Stimulated activated CD4-positive, alpha-beta T cell treated with anti-CD3 and anti-CD28 coated beads, Interleukin-1b, Interleukin-23, amount 100 ng/mL, for 48 hours (primary cell): ENCODE measurements around the gene TXN2.
"Not testable (repeated sequence)": the region's sequence is repeated elsewhere in the genome, so short reads cannot be mapped to it uniquely, and the experiment has no call there.

Experiments used
- DNase-seq: peaks from one replicate; pipeline ENCODE4 v3.0.0-alpha.2; 2020

Gene TXN2

GRCh38 chr22:36425977-36426523 is 55.4 kb downstream of the TXN2 start:
- DNase-seq = no peak

- no peak for DNase-seq
Measured at GRCh38 chr22:36424901-36425579, 56.4 kb downstream of the TXN2 start.

DNA sequence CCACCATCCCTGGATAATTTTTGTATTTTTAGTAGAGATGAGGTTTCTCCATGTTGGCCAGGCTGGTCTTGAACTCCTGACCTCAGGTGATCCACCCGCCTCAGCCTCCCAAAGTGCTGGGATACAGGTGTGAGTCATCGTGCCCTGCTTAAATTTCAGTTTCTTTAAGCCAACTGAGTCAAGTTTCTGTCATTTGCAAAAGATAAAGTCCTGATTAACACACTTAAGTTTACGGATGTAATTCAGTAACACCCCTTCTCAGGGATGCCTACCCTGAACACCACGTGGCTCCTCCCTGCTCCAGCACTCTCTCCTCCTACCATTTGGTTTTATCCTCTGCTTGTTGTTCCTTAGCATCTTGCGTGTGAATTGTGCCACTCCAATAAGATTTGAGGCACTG is 57.0 kb downstream of the TXN2 start:
- DNase-seq = not testable (repeated sequence)

GRCh38 chr22:36423461-36424404 is 57.7 kb downstream of the TXN2 start:
- DNase-seq = no peak

GRCh38 chr22:36422287-36423014 is 59.0 kb downstream of the TXN2 start:
- no peak for DNase-seq

DNA sequence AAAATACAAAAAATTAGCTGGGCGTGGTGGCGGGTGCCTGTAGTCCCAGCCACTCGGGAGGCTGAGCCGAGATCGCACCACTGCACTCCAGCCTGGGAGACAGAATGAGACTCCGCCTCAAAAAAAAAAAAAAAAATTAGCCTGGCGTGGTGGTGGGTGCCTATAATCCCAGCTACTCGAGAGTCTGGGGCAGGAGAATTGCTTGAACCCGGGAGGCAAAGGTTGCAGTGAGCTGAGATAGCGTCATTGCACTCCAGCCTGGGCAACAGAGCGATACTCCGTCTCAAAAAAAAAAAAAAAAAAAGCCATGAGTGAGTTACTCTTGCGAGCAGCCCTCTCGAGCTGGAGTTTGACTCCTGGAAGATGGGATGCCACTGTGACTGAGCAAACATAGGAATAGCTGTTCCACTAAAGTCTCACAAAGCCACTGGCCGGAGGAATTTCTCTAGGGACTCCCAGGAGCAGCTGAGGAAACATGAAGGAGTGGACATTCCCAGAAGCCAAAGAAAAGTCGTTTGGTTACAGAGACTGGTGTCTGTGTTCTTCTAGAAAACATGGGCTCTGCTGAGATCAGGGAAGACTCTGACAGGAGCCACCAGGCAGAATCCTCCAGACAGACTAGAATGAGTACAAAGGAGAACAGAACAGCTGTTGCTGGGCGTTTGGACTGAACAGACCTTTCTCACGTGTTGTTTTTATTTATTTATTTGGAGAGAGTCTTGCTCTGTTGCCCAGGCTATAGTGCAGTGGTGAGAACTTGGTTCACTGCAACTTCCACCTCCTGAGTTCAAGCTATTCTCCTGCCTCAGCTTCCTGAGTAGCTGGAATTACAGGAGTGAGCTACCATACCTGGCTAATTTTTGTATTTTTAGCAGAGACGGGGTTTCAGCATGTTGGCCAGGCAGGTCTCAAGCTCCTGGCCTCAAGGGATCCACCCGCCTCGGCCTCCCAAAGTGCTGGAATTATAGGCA is 61.2 kb downstream of the TXN2 start:
- DNase-seq = no peak

DNA sequence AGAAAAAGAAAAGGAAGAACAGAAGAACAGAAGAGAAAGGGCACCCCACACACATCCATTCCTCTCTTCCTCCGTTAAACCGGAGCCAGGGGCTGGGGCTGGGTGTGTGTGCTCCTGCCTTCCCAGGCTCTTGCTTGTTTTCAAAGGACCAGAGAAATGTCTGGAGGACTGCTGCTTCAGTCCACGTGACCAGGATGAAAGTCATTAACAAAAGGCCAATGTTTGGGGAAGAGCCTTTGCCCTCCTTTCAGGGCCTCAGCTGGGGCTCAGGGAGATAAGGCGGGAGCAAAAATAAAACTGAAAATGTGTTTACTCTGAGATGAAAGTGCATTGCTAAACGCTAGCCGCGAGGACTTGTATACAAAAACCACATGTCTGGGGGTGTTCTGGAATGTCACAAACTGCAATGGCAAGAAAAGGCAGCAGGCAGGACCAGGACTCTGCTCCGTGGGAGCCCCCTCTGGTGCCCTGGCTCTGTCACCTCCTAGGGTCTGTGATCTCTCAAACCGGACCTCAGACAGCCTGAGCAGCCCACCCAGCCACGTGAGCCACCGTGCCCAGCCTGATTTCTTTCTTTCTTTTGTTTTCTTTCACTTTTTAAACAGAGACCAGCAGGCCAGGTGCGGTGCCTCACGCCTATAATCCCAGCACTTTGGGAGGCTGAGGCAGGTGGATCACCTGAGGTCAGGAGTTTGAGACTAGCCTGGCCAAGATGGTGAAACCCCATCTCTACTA is 62.1 kb downstream of the TXN2 start:
- no peak for DNase-seq

DNA sequence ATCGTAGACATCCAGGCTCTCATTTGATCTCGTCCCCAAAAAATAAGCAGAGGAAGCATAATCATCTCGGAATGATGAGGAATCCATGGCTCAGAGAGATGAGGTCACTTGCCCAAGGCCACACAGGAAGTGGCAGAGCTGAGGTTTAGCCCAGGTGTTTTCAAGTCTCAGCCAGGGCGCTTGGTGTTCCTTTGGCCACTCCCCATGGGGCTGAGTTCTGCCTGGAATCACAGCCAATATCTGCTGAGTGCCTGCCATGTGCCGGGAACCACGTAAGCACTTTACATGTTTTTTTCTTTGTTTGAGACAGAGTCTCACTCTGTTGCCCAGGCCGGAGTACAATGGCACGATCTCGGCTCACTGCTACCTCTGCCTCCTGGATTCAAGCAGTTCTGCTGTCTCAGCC is 64.2 kb downstream of the TXN2 start:
- no peak for DNase-seq
